UCSD-AML1 (cell line): ENCODE measurements around the gene EXOC4.

ENCODE experiments used
- DNase-seq: peaks from one replicate; lab custom pipeline; 2025; ENCODE audit not compliant: unreplicated experiment; lab: John Stamatoyannopoulos, UW

Gene EXOC4

DNA sequence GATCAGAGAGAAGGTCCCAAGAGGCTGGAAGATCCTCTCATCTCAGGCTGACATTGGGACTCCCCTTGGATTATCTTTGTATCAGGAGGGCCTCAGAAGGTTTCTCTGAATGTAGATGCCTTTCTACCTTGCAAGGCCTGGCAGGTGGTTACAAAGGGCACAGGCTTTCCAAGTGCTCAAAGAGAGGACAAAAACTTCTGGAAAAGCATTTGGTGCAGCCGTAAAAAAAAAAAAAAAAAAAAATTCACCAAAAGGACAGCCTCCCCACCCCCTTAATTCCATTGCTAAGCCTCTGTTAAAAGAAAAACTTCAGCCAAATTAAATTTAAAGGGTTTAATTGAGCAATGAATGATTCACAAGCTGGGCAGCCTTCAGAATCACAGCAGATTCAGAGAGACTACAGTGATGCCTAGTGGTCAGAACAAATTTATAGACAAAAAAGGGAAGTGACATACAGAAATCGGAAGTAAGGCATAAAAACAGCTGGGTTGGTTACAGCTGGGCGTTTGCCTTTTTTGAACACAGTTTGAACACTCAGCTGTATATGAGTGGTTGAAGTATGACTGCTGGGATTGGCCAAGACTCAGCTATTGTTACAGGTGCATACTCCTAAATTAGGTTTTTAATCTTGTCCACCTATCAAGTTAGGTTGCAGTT lies 831.7 kb downstream of the EXOC4 start:
- no peak for DNase-seq

DNA sequence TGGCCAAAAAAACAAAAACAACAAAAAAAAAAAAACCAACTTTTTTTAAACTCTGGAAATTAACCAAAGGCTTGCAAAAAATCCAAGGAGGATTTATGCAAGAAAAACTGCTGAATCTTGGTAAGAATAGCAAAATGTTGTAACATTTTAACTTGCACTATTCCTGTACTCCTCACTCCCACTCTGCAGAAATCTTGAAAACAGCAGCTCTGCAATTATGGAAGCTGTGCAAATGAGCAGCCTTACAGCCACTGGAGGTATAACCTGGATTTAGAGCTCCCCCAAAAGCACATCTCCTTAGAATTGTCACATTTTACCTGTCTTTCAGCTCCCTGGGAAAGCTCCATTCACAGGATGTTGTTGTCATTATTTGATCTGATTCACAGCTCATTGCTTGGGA lies 832.4 kb downstream of the EXOC4 start:
- DNase-seq, result no peak

DNA sequence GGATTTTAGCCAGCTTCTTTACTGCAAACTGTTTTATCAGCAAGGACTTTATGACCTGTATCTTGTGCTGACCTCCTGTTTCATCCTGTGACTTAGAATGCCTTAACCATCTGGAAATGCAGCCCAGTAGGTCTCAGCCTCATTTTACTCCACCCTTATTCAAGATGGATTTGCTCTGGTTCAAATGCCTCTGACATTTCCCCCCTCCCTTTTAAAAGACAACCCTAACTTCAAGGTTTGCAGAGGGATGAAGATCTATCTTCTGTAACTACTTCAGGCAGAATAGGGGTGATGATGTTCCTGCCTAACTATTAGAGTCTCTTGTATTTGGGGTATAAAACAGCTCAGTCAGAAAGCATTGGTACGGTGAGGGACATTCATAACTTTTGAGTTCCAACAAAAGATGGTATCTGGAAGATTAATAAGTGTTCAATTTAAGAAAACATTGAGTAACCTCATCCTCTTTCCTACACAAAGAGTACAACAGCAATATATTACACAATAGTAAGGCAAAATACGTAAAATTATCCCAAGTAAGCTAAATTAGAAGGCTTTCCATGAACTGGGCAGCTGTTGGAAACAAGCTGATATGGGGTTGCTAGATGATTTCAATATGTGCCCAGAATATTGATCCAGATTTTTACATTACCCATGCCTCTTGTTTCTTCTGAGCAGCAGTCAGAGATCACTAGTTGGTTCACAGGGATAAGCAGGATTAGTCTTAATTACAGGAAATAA lies 834.3 kb downstream of the EXOC4 start:
- no peak for DNase-seq

DNA sequence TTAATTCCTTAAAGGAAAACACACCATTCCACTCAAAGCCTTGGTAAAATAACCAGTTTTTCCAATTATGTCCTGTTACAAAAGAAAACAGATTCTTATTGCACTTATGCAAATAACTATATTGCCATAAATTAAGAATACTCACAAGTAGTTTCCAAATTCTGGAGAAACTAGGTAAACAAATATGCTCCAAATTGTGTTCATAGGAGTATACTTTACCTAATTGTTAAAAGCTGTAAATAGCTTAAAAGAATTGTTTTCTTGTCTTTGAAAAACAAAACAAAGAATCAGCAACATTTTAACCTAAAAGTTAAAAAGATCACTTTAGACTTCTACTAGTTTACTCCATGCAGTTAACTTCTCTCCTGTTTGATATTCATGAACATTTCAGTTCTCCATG lies 835.3 kb downstream of the EXOC4 start:
- no peak for DNase-seq

DNA sequence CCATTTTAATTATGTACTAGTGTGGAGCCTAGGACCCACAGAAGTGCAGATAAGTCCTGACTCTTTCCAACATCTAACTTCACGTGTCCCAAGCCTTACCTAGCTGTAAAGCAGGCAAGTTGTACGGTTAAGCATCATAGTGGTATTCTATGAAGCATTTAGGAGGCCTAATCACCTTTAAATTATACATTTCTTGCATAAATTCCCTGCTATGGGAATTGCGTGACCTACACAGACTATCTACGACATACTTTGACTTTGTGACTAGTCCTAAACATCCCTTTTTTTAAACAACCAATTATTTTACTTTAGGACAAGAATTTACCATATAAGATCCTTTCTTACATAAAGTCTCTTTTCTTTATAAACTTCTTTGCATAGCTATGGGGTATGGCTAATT lies 836.6 kb downstream of the EXOC4 start:
- no peak for DNase-seq

DNA sequence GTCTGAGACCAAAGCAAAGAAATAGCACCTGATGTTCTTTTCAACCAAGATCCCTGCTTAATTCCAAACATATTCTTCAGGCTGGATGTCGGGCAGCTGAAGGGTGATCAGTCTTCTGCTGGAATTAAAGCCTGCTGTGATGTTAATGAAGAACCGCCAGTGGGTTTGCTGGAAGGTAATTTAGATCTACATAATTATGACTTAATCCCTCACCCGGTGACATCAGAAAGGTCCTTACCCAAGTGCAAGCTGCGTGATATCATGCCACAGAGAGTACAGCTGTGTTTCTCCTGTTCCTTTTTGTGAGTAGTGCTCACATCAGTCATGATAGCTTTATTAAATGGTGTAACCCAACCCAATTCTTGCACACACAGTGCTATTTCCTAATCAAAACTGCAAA lies 845.2 kb downstream of the EXOC4 start:
- no peak for DNase-seq

DNA sequence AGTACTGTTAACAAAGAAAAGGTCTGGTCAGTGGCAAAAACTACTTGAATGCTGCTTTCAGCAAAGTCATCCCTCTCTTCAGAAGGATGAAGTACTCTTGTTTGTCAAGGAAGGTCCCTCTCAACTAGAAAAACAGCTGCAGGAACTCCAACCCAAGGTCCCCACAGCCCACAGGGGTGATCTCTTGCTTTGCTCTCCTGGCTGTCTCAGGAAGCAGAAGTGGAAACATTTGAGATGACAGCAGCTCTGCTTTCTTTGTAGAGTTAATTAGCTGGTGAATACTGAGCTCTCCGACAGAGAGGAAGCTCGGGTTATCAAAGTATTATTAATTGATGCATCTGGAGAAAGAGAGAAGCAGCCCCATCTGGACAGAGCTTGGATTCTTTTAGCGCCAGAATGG lies 848.8 kb downstream of the EXOC4 start:
- no peak for DNase-seq

DNA sequence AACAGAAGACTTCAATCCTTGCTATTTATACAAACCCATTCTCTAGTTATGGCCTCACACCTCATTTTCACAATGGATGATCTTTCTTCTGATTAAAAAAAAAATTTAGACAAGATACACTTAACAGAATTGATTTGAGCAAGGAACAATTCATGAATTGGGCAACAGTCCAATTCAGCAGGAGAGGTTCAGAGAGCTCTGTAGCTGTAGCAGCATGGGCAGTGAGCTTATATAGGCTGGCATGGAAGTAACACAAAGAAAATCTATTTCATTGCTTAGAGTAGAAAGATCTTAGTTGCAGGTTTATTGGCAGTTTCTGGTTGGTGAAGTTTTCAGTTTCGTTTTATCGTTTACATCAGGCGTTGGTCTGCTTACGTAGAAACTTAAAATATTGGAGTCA lies 851.3 kb downstream of the EXOC4 start:
- no peak for DNase-seq

DNA sequence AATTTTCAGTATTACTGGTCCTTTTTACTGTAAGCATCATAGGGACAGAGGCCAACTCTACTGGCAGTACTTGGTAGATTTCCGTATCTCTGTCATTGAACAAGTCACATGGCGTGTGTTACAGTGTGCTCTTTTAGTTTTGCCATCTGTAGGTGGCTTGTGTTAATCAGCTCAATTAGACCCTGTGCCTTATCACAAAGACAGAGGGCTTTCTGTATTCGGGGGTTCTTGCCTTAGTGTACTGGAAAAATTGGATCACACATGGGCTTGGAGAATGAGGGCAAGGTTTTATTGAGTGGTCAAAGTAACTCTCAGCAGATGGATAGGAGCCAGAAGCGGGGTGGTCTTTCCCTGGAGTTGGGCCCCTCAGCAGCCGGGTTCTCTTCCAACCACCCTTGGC lies 853.0 kb downstream of the EXOC4 start:
- no peak for DNase-seq

DNA sequence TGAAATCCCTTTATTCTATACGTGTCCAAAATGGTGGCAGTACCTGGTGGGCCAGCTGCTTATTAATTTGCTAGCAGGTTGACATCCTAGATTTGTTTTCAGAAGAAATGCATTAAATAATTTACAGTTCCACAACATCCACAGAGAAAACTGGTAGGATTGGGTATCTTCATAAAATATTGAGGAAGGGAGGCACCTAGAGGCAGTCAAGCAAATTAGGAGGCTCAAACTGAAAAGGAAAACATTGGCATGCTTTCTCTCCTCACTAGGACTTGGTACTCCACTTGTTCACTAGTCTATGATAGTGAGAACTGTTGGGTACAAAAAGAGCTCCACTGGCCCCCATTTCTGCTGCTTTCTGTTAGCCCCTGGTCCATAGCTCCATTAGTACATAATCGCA lies 855.9 kb downstream of the EXOC4 start:
- DNase-seq, result no peak

DNA sequence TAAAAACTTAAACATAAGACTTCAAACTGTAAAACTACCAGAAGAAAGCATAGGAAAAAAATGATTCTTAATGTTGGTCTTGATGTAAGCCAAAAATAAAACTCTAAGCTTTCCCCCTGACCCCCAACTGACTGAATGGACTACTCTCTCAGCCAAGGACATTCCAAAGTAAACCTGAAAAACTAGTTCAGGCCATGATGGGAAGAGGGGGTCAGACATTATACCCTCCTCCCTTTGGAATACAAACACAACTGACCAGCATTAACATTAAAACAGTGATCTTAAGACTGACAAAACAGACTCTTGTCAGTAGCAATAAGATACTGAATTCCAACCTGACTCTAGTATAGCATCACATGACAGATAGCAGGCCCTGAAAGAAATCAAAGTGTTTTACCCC lies 860.8 kb downstream of the EXOC4 start:
- no peak for DNase-seq

DNA sequence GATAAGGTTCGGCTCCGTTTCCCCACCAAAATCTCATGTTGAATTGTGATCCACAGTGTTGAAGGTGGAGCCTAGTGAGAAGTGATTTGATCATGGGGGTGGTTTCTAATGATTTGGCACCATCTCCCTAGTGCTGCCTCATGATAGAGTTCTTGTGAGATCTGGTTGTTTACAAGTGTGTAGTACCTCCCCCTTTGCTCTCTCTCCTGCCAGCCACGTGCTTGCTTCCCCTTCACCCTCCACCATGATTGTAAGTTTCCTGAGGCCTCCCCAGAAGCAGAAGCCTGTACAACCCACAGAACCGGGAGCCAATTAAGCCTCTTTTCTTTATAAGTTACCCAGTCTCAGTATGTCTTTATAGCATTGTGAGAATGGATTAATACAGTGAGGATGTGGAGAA lies 862.1 kb downstream of the EXOC4 start:
- DNase-seq, result no peak
